ENCODE data around the gene CADPS2. TPM values are rescaled to one million over a fixed set of nuclear protein-coding genes. Genes with fewer than 3 reads are reported as not detected.
"Not testable (repeated sequence)": the region's sequence is repeated elsewhere in the genome, so short reads cannot be mapped to it uniquely, and the experiment has no call there.

The CADPS2 gene
- total RNA-seq, 2 donors from 2014 or later = 4.3 to 11.7 TPM

- WGBS, 2 experiments (ENCODE audit: insufficient coverage in 1 of 2, insufficient read length in 1 of 2) = 90 to 95% methylated on average over 2 of the region's 2 CpGs
- no peaks in the 10 kb centered on the region for H3K27me3 Mint-ChIP-seq (ENCODE audit: insufficient read depth)
- H3K4me1 Mint-ChIP-seq = peaks cover 2% of the 10 kb centered on the region
- no peaks in the 10 kb centered on the region for H3K9me3 ChIP-seq (ENCODE audit: control insufficient read depth, low read length)
- no peaks in the 10 kb centered on the region for H3K4me1 ChIP-seq (ENCODE audit: control insufficient read depth, insufficient read depth, low read length)
- no peak overlapping the region for H3K4me3 ChIP-seq (ENCODE audit: low read length)
- H3K9me3 Mint-ChIP-seq = peaks cover 9% of the 10 kb centered on the region
- peaks cover 7% of the 10 kb centered on the region for H3K27me3 ChIP-seq (ENCODE audit: control insufficient read depth, insufficient read depth, low read length, poor library complexity, severe bottlenecking)
- no peak for TF ChIP-seq CTCF (conservative IDR thresholded peaks at IDR 0.05)
- H3K36me3 ChIP-seq (ENCODE audit: control insufficient read depth, insufficient read depth, low read length) = no peaks in the 10 kb centered on the region
- no peak for DNase-seq
- no peak overlapping the region for H3K27ac ChIP-seq (ENCODE audit: low read depth, low read length)
- no peak overlapping the region for H3K27ac Mint-ChIP-seq
- H3K9ac ChIP-seq (ENCODE audit: extremely low read depth, low read length, poor library complexity, severe bottlenecking) = no peak overlapping the region
- peaks cover 4% of the 10 kb centered on the region for H3K36me3 Mint-ChIP-seq (ENCODE audit: low read depth)
- H3K4me3 Mint-ChIP-seq = no peak overlapping the region
Measured at GRCh38 chr7:122638459-122638858, 247.8 kb downstream of the CADPS2 start.

- no peak for TF ChIP-seq CTCF (conservative IDR thresholded peaks at IDR 0.05)
- Histone ChIP-seq H3K4me1 (ENCODE audit: control insufficient read depth, insufficient read depth, low read length) (peaks cover under 1% of the 10 kb centered on the region), H3K9me3 (ENCODE audit: control insufficient read depth, low read length) (no peaks in the 10 kb centered on the region), H3K4me3 (ENCODE audit: low read length) (no peak overlapping the region), H3K36me3 (ENCODE audit: control insufficient read depth, insufficient read depth, low read length) (no peaks in the 10 kb centered on the region), H3K27me3 (ENCODE audit: control insufficient read depth, insufficient read depth, low read length, poor library complexity, severe bottlenecking) (peaks cover 7% of the 10 kb centered on the region), H3K27ac (ENCODE audit: low read depth, low read length) (no peak overlapping the region), H3K9ac (ENCODE audit: extremely low read depth, low read length, poor library complexity, severe bottlenecking) (no peak overlapping the region)
- Mint-ChIP-seq H3K36me3 (ENCODE audit: low read depth) (peaks cover 4% of the 10 kb centered on the region), H3K4me3 (no peak overlapping the region), H3K9me3 (peaks cover 9% of the 10 kb centered on the region), H3K27me3 (ENCODE audit: insufficient read depth) (no peaks in the 10 kb centered on the region), H3K4me1 (peaks cover 8% of the 10 kb centered on the region), H3K27ac (no peak overlapping the region)
- WGBS, 2 experiments (ENCODE audit: insufficient coverage in 1 of 2, insufficient read length in 1 of 2) = 94 to 95% methylated on average over 2 of the region's 2 CpGs
- no peak for DNase-seq
Measured at GRCh38 chr7:122637784-122638183, 248.5 kb downstream of the CADPS2 start.

- not testable (repeated sequence) for H3K9me3 ChIP-seq (ENCODE audit: control insufficient read depth, low read length); H3K9ac ChIP-seq (ENCODE audit: extremely low read depth, low read length, poor library complexity, severe bottlenecking); H3K27me3 Mint-ChIP-seq (ENCODE audit: insufficient read depth); H3K4me1 ChIP-seq (ENCODE audit: control insufficient read depth, insufficient read depth, low read length); H3K27ac Mint-ChIP-seq; H3K36me3 Mint-ChIP-seq (ENCODE audit: low read depth); H3K27me3 ChIP-seq (ENCODE audit: control insufficient read depth, insufficient read depth, low read length, poor library complexity, severe bottlenecking); H3K36me3 ChIP-seq (ENCODE audit: control insufficient read depth, insufficient read depth, low read length); H3K4me3 ChIP-seq (ENCODE audit: low read length); H3K4me3 Mint-ChIP-seq; H3K9me3 Mint-ChIP-seq; H3K27ac ChIP-seq (ENCODE audit: low read depth, low read length); DNase-seq
- WGBS, 2 experiments (ENCODE audit: insufficient coverage in 1 of 2, insufficient read length in 1 of 2) = no CpG with 5 or more reads among the region's 2 CpGs
- H3K4me1 Mint-ChIP-seq = peaks cover 20% of the 10 kb centered on the region
Measured at GRCh38 chr7:122635481-122635880, 250.8 kb downstream of the CADPS2 start.

GRCh38 chr7:122633472-122633871, 252.8 kb downstream of the CADPS2 start:
- Mint-ChIP-seq H3K27me3 (ENCODE audit: insufficient read depth) (no peaks in the 10 kb centered on the region), H3K4me3 (no peak overlapping the region), H3K4me1 (peaks cover 35% of the 10 kb centered on the region), H3K27ac (no peak overlapping the region), H3K9me3 (peaks cover 9% of the 10 kb centered on the region), H3K36me3 (ENCODE audit: low read depth) (peaks cover 4% of the 10 kb centered on the region)
- H3K27me3 ChIP-seq (ENCODE audit: control insufficient read depth, insufficient read depth, low read length, poor library complexity, severe bottlenecking) = peaks cover 7% of the 10 kb centered on the region
- no peaks in the 10 kb centered on the region for H3K36me3 ChIP-seq (ENCODE audit: control insufficient read depth, insufficient read depth, low read length)
- WGBS, 2 experiments (ENCODE audit: insufficient coverage in 1 of 2, insufficient read length in 1 of 2) = 93 to 94% methylated on average over 2 to 3 of the region's 3 CpGs
- peaks cover 5% of the 10 kb centered on the region for H3K4me1 ChIP-seq (ENCODE audit: control insufficient read depth, insufficient read depth, low read length)
- DNase-seq = no peak
- TF ChIP-seq CTCF (conservative IDR thresholded peaks at IDR 0.05) = no peak
- no peak overlapping the region for H3K4me3 ChIP-seq (ENCODE audit: low read length)
- no peak overlapping the region for H3K9ac ChIP-seq (ENCODE audit: extremely low read depth, low read length, poor library complexity, severe bottlenecking)
- H3K9me3 ChIP-seq (ENCODE audit: control insufficient read depth, low read length) = no peaks in the 10 kb centered on the region
- H3K27ac ChIP-seq (ENCODE audit: low read depth, low read length) = no peak overlapping the region
